NOMO-1 treated with DMSO at 0.1 percent for 48 hours (cell line): ENCODE measurements around the gene ZMIZ1.

Experiments
- DNase-seq: peaks from one replicate; lab custom pipeline; 2025; ENCODE audit not compliant: unreplicated experiment; lab: John Stamatoyannopoulos, UW

ZMIZ1 gene

GRCh38 chr10:79314761-79315601, 246.2 kb downstream of the ZMIZ1 start:
- no peak for DNase-seq

GRCh38 chr10:79315602-79315920, 246.8 kb downstream of the ZMIZ1 start:
- no peak for DNase-seq

- DNase-seq: no peak
Observed at GRCh38 chr10:79316671-79317431, 248.1 kb downstream of the ZMIZ1 start.

GRCh38 chr10:79318369-79318768, 249.6 kb downstream of the ZMIZ1 start:
- DNase-seq: no peak

- DNase-seq: no peak
Observed at GRCh38 chr10:79319115-79319771, 250.5 kb downstream of the ZMIZ1 start.

GRCh38 chr10:79320316-79320715, 251.6 kb downstream of the ZMIZ1 start:
- DNase-seq: no peak

GRCh38 chr10:79320820-79321493, 252.2 kb downstream of the ZMIZ1 start:
- peak; percentile 95 for DNase-seq

- DNase-seq: no peak
Observed at GRCh38 chr10:79321494-79321882, 252.7 kb downstream of the ZMIZ1 start.

- DNase-seq: no peak
Observed at GRCh38 chr10:79321951-79322350, 253.2 kb downstream of the ZMIZ1 start.

- DNase-seq: peak; percentile 79
Observed at GRCh38 chr10:79322616-79323543, 254.1 kb downstream of the ZMIZ1 start.

GRCh38 chr10:79323602-79324001, 254.8 kb downstream of the ZMIZ1 start:
- DNase-seq: no peak

- DNase-seq: no peak
Observed at GRCh38 chr10:79324032-79324695, 255.4 kb downstream of the ZMIZ1 start.

GRCh38 chr10:79326361-79327089, 257.8 kb downstream of the ZMIZ1 start:
- no peak for DNase-seq

GRCh38 chr10:79327090-79327457, 258.3 kb downstream of the ZMIZ1 start:
- DNase-seq: no peak

GRCh38 chr10:79328147-79328701, 259.5 kb downstream of the ZMIZ1 start:
- DNase-seq: no peak

- no peak for DNase-seq
Observed at GRCh38 chr10:79328737-79329504, 260.2 kb downstream of the ZMIZ1 start.

- DNase-seq: no peak
Observed at GRCh38 chr10:79329529-79329928, 260.8 kb downstream of the ZMIZ1 start.

GRCh38 chr10:79331226-79331625, 262.5 kb downstream of the ZMIZ1 start:
- no peak for DNase-seq
